Motor neuron (in vitro differentiated cells): Measurements from ENCODE around the gene RASGRF2. TPM values are rescaled to one million over a fixed set of nuclear protein-coding genes. Genes with fewer than 3 reads are reported as not detected.

Experiments
- ATAC-seq, 8 experiments: fragments of 200-7000 bp; cut with Tn5 transposase; replicated peaks in 6 of 8; 2 replicates each; pipeline ENCODE4 v1.8.0; 2021; ENCODE audit warnings: mild to moderate bottlenecking in 8 of 8, moderate library complexity in 8 of 8
- H3K27ac ChIP-seq, 2 donors: fragments of 250-450 bp; sonication (Bioruptor Pico); 2 replicates each; pipeline ENCODE4 v1.9.0; 2021; ENCODE audit warnings: antibody characterized with exemption in 2 of 2, mild to moderate bottlenecking in 2 of 2, moderate library complexity in 1 of 2
- H3K4me1 ChIP-seq, 2 donors: fragments of 250-450 bp; sonication (Bioruptor Pico); replicated peaks in 1 of 2; 2 replicates each; pipeline ENCODE4 v1.6.1; 2021; ENCODE audit warnings: antibody characterized with exemption in 2 of 2, mild to moderate bottlenecking in 2 of 2, moderate library complexity in 1 of 2
- H3K4me3 ChIP-seq, 5 donors: fragments of 250-450 bp; sonication (Bioruptor Pico); 2 replicates each; pipeline ENCODE4 v1.9.0; 2021; ENCODE audit warnings: antibody characterized with exemption in 5 of 5, mild to moderate bottlenecking in 5 of 5, moderate library complexity in 4 of 5
- WGBS, 10 experiments: fragments of 450-650 bp; shearing (Covaris generic); methylation state at CpG; one replicate each; pipeline ENCODE4 v1.0.0; 2022; 5-methylcytosine and 5-hydroxymethylcytosine counted together
- in situ Hi-C, 9 experiments: fragments of 400-800 bp; cut with MboI; loops; one replicate each; pipeline ENCODE4 v1.15.0; 2021; ENCODE audit warnings: low sequenced_read_pairs in 9 of 9, low pct_unique_long_range_greater_than_20kb in 2 of 9; ENCODE audit not compliant: unreplicated experiment in 9 of 9
- total RNA-seq, 8 experiments: library from RNA; unstranded; fragments of 300-600 nt; gene quantifications; 2 replicates each; pipeline versions ENCODE4 v1.2.3 to v1.2.4, GENCODE V29; 2022

The RASGRF2 gene, protein sequence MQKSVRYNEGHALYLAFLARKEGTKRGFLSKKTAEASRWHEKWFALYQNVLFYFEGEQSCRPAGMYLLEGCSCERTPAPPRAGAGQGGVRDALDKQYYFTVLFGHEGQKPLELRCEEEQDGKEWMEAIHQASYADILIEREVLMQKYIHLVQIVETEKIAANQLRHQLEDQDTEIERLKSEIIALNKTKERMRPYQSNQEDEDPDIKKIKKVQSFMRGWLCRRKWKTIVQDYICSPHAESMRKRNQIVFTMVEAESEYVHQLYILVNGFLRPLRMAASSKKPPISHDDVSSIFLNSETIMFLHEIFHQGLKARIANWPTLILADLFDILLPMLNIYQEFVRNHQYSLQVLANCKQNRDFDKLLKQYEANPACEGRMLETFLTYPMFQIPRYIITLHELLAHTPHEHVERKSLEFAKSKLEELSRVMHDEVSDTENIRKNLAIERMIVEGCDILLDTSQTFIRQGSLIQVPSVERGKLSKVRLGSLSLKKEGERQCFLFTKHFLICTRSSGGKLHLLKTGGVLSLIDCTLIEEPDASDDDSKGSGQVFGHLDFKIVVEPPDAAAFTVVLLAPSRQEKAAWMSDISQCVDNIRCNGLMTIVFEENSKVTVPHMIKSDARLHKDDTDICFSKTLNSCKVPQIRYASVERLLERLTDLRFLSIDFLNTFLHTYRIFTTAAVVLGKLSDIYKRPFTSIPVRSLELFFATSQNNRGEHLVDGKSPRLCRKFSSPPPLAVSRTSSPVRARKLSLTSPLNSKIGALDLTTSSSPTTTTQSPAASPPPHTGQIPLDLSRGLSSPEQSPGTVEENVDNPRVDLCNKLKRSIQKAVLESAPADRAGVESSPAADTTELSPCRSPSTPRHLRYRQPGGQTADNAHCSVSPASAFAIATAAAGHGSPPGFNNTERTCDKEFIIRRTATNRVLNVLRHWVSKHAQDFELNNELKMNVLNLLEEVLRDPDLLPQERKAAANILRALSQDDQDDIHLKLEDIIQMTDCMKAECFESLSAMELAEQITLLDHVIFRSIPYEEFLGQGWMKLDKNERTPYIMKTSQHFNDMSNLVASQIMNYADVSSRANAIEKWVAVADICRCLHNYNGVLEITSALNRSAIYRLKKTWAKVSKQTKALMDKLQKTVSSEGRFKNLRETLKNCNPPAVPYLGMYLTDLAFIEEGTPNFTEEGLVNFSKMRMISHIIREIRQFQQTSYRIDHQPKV (N-terminal part only)
- total RNA-seq, result 1 to 10 TPM in 7 of 8 experiments, under 1 TPM in 1; 0.20 to 9.8 (median 1.7) TPM

DNA sequence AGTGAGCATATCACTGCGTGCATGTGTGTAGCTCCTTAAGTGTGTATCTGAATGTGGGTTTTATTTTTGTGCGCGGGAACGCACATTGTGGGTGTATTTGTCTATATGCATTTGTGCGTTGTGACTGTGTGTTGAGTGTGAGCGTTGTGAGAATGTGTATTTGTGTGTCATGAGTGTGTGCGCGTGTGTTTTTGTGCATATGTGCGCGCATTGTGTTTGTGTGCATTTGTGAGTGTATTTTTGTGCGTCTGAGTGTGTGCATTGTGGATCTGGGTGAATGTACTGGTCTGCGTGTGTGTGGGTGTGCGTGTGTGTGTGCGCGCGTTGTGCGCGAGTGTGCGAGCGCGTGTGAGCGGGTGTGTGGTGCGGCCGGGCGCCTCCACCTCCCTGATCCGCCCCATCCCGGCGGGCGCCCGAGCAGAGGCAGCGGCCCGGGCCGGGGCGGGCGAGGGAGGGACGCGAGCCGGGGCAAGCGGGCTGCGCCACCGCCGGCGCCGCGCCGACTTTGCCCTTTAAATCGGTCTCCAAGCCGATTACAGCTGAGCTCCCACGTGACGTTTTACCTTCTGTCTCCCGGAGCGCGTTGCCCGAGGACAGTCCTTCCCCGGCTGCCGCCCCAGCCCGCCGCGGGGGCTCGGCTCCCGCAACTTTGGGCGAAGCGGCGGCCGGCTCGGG lies at the start of gene RASGRF2:
TSS of gene RASGRF2 (plus strand) at position 596 of the 675 bp plus-strand sequence. CDS start 376 bp downstream, outside the sequence.
- H3K27ac ChIP-seq, result no peak within 1 kb of the TSS
- in situ Hi-C loops, result no loop called here
- H3K4me3 ChIP-seq, result peak within 1 kb of the TSS; percentile 40 to 60 (median 43)
- ATAC-seq, result peak; percentile 37 to 84 (median 79)
- 25 to 85% (median 75%) methylated on average over 1 to 23 of the region's 66 CpGs; no CpG with 5 or more reads in 5 of the 10 experiments for WGBS, 10 experiments
- peaks cover 0 to 6% of the 10 kb centered on the region in 2 donors for H3K4me1 ChIP-seq

GRCh38 chr5:80912479-80912878 lies 47.7 kb upstream of the RASGRF2 start:
- in situ Hi-C loops, result no loop called here

GRCh38 chr5:80915716-80916115 lies 44.4 kb upstream of the RASGRF2 start:
- in situ Hi-C loops, result no loop called here
- H3K4me1 ChIP-seq, result peaks cover 5% of the 10 kb centered on the region in 2 donors
- no peak overlapping the region for H3K4me3 ChIP-seq
- no peak overlapping the region for H3K27ac ChIP-seq
- 50 to 100% (median 83%) methylated on average over 1 of the region's 1 CpG; no CpG with 5 or more reads in 3 of the 10 experiments for WGBS, 10 experiments
- peak in 2 of 8 experiments; percentile 57 to 71 for ATAC-seq

More at GRCh38 chr5:80912479-80912878, 47.7 kb upstream of the RASGRF2 start:
- Histone ChIP-seq H3K4me3 (no peak overlapping the region), H3K27ac (no peak overlapping the region), H3K4me1 (peaks cover under 1 to 2% of the 10 kb centered on the region in 2 donors)
- ATAC-seq, result no peak
- 50 to 100% (median 100%) methylated on average over 1 to 3 of the region's 3 CpGs; no CpG with 5 or more reads in 4 of the 10 experiments for WGBS, 10 experiments

DNA sequence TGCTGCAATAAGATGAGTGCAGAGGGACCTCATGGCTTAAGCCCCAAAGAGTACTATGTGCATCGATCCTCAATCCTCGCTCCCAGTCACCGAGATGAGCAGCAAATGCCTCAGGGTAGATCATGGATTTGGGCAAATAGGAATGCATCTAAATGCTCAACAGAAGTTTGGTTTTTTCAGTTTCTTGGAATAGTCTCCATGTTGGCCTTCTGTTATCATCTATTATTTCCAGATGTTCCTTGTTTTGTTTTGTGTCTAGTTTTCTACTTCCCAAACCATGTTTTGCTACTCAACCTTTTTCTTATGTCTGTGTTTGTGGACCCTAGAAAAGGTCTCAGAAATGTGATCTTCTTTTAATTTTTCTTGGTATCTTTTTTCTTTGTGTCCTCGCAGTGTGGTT lies 43.5 kb upstream of the RASGRF2 start:
- in situ Hi-C loops, result no loop called here
- ATAC-seq, result no peak
- WGBS, 10 experiments, result 53 to 100% (median 85%) methylated on average over 1 to 4 of the region's 4 CpGs; no CpG with 5 or more reads in 2 of the 10 experiments

DNA sequence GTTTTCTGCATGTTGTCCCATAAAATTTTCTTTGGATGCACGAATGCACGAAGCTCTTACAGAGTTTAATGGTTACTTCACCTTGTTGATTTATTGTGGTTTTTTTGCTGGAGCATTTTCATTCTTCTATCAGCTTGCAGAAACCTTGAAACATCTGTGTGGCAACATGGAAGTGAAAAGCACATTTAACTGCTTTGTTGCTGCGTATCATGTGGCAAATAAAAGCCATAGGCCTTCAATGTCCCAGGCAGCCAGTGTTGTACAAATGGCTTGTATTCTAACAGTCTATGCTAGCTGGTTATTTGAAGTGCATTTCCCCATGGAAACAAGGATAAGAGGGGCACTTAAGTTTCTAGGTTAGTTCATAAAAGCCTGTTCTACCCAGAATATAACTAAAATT lies 42.5 kb upstream of the RASGRF2 start:
- peak in 4 of 8 experiments; percentile 12 to 85 (median 20) for ATAC-seq
- no peak overlapping the region for H3K4me3 ChIP-seq
- peaks cover 5% of the 10 kb centered on the region in 2 donors for H3K4me1 ChIP-seq
- in situ Hi-C loops, result no loop called here
- 15 to 53% (median 33%) methylated on average over 2 to 3 of the region's 3 CpGs for WGBS, 10 experiments
- H3K27ac ChIP-seq, result no peak overlapping the region

More for the DNA sequence above, 43.5 kb upstream of the RASGRF2 start:
- no peak overlapping the region for H3K27ac ChIP-seq
- H3K4me1 ChIP-seq, result peaks cover 5% of the 10 kb centered on the region in 2 donors
- H3K4me3 ChIP-seq, result no peak overlapping the region

- no peak overlapping the region for H3K4me3 ChIP-seq
- WGBS, 10 experiments, result 28 to 100% (median 83%) methylated on average over 2 to 6 of the region's 6 CpGs; no CpG with 5 or more reads in 1 of the 10 experiments
- H3K4me1 ChIP-seq, result peaks cover 5% of the 10 kb centered on the region in 2 donors
- H3K27ac ChIP-seq, result no peak overlapping the region
- no peak for ATAC-seq
- in situ Hi-C loops, result no loop called here
These were observed 40.4 kb upstream of the RASGRF2 start for GRCh38 chr5:80919678-80920196.

- in situ Hi-C loops, result no loop called here
- Histone ChIP-seq H3K4me1 (peaks cover 5% of the 10 kb centered on the region in 2 donors), H3K27ac (no peak overlapping the region), H3K4me3 (no peak overlapping the region)
- ATAC-seq, result no peak
These were observed 39.8 kb upstream of the RASGRF2 start for GRCh38 chr5:80920333-80920732.

DNA sequence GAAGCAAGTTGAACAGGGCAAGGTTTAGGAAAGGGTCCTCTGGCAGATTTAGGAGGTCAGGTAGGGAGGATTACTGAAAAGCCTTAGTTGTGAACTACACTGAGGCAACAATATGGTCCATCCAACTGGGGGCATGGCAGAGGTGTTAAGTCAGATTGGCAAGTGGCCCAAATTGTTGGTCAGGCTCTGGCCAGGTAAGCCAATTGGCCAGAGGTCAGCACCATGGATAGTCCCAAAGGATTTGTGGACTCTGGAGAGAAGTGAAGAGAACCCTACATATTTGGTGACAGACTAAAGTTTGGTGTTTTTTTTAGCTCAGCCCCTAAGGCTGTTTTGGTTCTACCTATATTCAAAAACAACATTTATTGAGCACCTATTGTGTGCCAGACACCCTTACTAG lies 39.1 kb upstream of the RASGRF2 start:
- ATAC-seq, result no peak

GRCh38 chr5:80925931-80926330 lies 34.2 kb upstream of the RASGRF2 start:
- no peak overlapping the region for H3K4me3 ChIP-seq
- peaks cover 0 to 6% of the 10 kb centered on the region in 2 donors for H3K4me1 ChIP-seq
- WGBS, 10 experiments, result 80 to 100% (median 92%) methylated on average over 1 of the region's 1 CpG; no CpG with 5 or more reads in 2 of the 10 experiments
- no peak overlapping the region for H3K27ac ChIP-seq
- in situ Hi-C loops, result no loop called here
- ATAC-seq, result no peak

More for the DNA sequence above, 39.1 kb upstream of the RASGRF2 start:
- peaks cover 5 to 10% of the 10 kb centered on the region in 2 donors for H3K4me1 ChIP-seq
- H3K27ac ChIP-seq, result no peak overlapping the region
- H3K4me3 ChIP-seq, result no peak overlapping the region
- in situ Hi-C loops, result no loop called here

DNA sequence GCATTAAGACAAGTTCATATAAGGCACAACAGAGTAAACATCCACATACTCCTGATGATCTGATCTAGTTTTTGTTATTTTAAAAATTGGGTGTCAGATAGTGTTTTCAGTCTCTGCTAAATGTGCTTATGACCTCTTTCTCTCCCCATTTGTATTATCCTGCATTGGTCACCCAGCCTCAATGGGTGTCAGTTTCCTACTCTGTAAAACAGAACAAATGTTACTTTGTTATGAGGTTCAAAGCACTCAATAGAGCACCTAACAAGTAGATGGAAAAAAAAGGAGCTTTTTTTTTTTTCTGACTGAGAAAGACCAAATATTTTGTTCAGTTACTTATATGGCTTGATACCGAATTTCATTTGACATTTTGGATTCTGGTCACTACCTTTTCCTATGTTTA lies 33.6 kb upstream of the RASGRF2 start:
- ATAC-seq, result no peak
- in situ Hi-C loops, result no loop called here
- H3K4me1 ChIP-seq, result peaks cover 0 to 6% of the 10 kb centered on the region in 2 donors
- WGBS, 10 experiments, result 14 to 92% (median 40%) methylated on average over 1 of the region's 1 CpG; no CpG with 5 or more reads in 5 of the 10 experiments
- no peak overlapping the region for H3K4me3 ChIP-seq
- no peak overlapping the region for H3K27ac ChIP-seq

DNA sequence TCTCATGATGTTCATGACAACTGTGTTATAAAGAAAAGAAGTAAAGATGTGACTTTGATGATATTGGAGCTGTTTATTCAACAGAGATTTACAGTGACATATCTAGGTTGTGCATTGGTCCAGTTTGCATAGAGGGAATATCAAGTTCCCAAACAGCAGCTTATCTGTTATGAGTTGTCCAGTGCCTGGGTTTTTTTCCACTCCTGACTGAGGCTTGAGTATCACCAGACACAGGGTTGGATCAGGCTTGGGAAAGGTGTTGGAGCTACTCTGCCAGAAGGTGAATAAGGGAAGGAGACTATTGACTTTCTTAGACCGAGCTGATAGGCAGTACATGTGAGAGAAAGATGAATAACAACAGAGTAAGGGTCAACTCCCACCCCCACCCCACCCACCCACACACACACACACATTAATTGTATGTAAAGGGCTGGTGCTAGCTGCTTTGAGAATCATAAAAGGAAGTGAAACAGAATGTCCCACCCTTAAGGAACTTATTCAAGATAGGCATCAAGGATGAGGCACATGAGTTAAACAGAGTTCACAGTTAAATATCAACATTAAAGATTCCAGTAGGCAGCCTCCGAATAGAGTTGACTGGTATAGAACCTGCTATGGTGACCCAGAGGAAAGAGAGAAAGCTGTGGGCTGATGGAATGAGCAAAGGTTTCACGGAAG lies 33.0 kb upstream of the RASGRF2 start:
- WGBS, 10 experiments, result 0 to 100% (median 81%) methylated on average over 1 to 3 of the region's 3 CpGs; no CpG with 5 or more reads in 4 of the 10 experiments
- ATAC-seq, result peak in 1 of 8 experiments; percentile 50
- H3K4me1 ChIP-seq, result peaks cover 0 to 6% of the 10 kb centered on the region in 2 donors
- H3K4me3 ChIP-seq, result no peak overlapping the region
- H3K27ac ChIP-seq, result no peak overlapping the region
- in situ Hi-C loops, result no loop called here
